Activated naive CD4-positive, alpha-beta T cell treated with anti-CD3 and anti-CD28 coated beads, Interleukin-2, amount 10 ng/mL, durations not matched to agents 7 days and 5 days (primary cell): ENCODE data around the gene LTB4R.
"Not testable (repeated sequence)": the region's sequence is repeated elsewhere in the genome, so short reads cannot be mapped to it uniquely, and the experiment has no call there.

Source experiments
- CTCF ChIA-PET: fragments of 350-600 bp; sonication (Branson Sonifier 250); formaldehyde crosslinking; loops from one replicate; lab custom pipeline; 2021; ENCODE audit warnings: antibody characterized with exemption; lab: Charles Lee
- DNase-seq: peaks from one replicate; pipeline ENCODE4 v3.0.0-alpha.2; 2020
- H3K27ac Mint-ChIP-seq: one replicate; pipeline ENCODE4 v1.8.0; 2021; ENCODE audit warnings: mild to moderate bottlenecking, moderate library complexity, mixed read lengths
- H3K27me3 Mint-ChIP-seq: one replicate; pipeline ENCODE4 v1.8.0; 2021; ENCODE audit warnings: mild to moderate bottlenecking, mixed read lengths
- H3K36me3 Mint-ChIP-seq: one replicate; pipeline ENCODE4 v1.8.0; 2021; ENCODE audit warnings: mixed read lengths
- H3K4me1 Mint-ChIP-seq: one replicate; pipeline ENCODE4 v1.8.0; 2021; ENCODE audit warnings: mixed read lengths
- H3K4me3 Mint-ChIP-seq: one replicate; pipeline ENCODE4 v1.8.0; 2021; ENCODE audit warnings: mild to moderate bottlenecking, moderate library complexity, mixed read lengths
- H3K9me3 Mint-ChIP-seq: one replicate; pipeline ENCODE4 v1.8.0; 2021; ENCODE audit warnings: mixed read lengths

Gene LTB4R

DNA sequence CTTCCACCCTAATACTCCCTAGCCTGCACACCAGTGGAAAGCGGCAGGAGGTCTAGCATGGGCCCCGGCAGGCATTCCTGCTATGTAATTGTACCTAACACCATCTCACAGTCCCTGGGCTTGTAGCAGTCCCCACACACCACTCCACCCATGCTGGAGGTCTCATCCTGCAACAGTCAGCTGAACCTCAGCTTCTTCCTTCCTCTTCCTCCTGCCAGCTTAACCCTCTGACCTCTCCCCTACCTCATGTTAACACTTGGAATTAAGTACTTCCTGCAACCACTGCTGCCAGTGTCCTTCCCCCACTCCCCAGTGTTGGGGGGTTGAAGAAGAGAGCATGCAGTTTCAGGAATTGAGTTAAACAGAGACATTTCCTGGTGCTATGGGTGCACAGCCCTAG, 16.0 kb downstream of the LTB4R start:
- Mint-ChIP-seq H3K4me1 (peaks cover 38% of the 10 kb centered on the region), H3K27me3 (peaks cover 80% of the 10 kb centered on the region), H3K4me3 (no peak overlapping the region), H3K27ac (no peak overlapping the region), H3K36me3 (no peaks in the 10 kb centered on the region), H3K9me3 (no peaks in the 10 kb centered on the region)
- no peak for DNase-seq
- CTCF ChIA-PET: interaction anchor here (0.7 to 18.8 kb wide), 6 partner anchors 9 to 112 kb away, joined by 3 to 557 read pairs (median 3); partner anchors contain the start of genes CBLN3, CIDEB, KHNYN and LTB4R

DNA sequence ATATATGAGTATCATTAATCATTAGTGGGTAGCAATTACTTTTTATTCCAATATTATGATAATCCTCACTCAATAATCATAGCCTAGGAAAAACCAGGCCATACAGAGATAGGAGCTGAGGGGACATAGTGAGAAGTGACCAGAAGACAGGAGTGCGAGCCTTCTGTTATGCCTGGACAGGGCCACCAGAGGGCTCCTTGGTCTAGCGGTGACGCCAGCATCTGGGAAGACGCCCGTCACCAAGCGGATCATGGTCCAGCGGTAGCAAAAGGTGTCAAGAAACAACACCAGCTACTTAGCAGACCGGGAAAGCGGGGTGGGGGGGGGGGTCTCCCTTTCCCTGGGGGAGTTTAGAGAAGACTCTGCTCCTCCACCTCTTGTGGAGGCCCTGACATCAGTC, 16.6 kb downstream of the LTB4R start:
- not testable (repeated sequence) for H3K4me3 Mint-ChIP-seq

DNA sequence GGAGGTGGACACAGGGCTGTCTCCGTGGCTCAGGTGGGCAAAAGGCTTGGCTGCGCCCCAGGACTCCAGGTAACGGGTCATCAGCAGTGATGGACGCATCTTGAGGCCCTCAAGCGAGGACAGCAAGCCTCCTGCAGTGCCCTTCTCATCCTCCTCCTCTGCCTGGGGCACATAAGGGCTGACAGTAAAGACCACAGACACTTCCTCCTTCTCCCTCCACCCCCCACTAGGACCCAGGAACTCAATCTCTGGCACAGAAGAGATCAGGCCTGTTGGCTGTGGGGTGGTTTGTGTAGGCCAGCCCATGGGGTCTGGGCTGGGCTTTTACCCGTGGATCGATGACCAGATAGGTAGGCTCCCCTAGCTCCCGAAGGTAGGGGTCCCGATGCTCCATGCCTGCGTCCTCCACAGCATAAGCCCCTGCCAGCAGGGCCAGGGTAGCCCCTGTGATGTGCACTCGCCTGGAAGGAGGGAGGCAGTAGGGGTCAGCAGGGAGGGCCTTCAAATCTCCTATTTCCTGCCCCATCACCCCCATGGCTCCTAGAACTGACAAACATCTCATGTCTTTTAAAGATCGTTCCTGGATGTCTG, 17.9 kb downstream of the LTB4R start:
- peaks cover under 1% of the 10 kb centered on the region for H3K36me3 Mint-ChIP-seq
- H3K4me3 Mint-ChIP-seq: no peak overlapping the region
- CTCF ChIA-PET: interaction anchor here (1.0 to 18.8 kb wide), 5 partner anchors 10 to 112 kb away, joined by 3 to 557 read pairs (median 4); partner anchors contain the start of genes CBLN3, CIDEB, KHNYN and LTB4R

More for the DNA sequence above, 16.6 kb downstream of the LTB4R start:
- Mint-ChIP-seq H3K4me1 (peaks cover 43% of the 10 kb centered on the region), H3K27me3 (peaks cover 80% of the 10 kb centered on the region)
- H3K9me3 Mint-ChIP-seq, H3K27ac Mint-ChIP-seq, H3K36me3 Mint-ChIP-seq: not testable (repeated sequence)
- DNase-seq: peak; percentile 48
- CTCF ChIA-PET: interaction anchor here (1.1 to 18.8 kb wide), 3 partner anchors 8 to 102 kb away, joined by 3 to 557 read pairs (median 129); partner anchors contain the start of genes CBLN3, CIDEB, KHNYN and LTB4R

DNA sequence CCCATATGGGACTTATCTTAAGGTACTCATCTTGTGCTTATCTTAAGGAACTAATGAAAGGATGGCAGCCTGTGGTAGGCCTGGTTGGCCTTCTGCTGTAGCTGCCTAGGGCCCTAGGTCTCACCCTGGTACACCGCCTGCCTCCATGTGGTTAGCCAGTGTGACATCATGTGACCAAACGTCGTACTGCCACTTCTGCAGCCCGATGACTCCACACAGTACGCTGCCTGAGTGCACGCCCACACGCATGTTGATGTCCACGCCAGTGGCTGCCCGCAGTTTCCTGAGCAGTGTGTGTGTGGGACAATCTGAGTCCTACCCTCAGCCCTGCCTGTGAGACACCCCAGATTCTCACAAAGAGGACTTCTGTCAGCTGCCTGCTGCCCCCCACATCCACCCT, 18.4 kb downstream of the LTB4R start:
- Mint-ChIP-seq H3K4me1 (peaks cover 59% of the 10 kb centered on the region), H3K27me3 (peaks cover 81% of the 10 kb centered on the region), H3K27ac (no peak overlapping the region), H3K4me3 (no peak overlapping the region), H3K9me3 (no peaks in the 10 kb centered on the region), H3K36me3 (peaks cover 1% of the 10 kb centered on the region)
- DNase-seq: peak; percentile 52
- CTCF ChIA-PET: interaction anchor here (1.1 to 18.8 kb wide), 4 partner anchors 9 to 112 kb away, joined by 3 to 557 read pairs (median 66); partner anchors contain the start of genes CBLN3, CIDEB, KHNYN and LTB4R

More for the DNA sequence above, 17.9 kb downstream of the LTB4R start:
- Mint-ChIP-seq H3K4me1 (peaks cover 55% of the 10 kb centered on the region), H3K9me3 (no peaks in the 10 kb centered on the region), H3K27me3 (peaks cover 81% of the 10 kb centered on the region), H3K27ac (no peak overlapping the region)
- DNase-seq: no peak

DNA sequence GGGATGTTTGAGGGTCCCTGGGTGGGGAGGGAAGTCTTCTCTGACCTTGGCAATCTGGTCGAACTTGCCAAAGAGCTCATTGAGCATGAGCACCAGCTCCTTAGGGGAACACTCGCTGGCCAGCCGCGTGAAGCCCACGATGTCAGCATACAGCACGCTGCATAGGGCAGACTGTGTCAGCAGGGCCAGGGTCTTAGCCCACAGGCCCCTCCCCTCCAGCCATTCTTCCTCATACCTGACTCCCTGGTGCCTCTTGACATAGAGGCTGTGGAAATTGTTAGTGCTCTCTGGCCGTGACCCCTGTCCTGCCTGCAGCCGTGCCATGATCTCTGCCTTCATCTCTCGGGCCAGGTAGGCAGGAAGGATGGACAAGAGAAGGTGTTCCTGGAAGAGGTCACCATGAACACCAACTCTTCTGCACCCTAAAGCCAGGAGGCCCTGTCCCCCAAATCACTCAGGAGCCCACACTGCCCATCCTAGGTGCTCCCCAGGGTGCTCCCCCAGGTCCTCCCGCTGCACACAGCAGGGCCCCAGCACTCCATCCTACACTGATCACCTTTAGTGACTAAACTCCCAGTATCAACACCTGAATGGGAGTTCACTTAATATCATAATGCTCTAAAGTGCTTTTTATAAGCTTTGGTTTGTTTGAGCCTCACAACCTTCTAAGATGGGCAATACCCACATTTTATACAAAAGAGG, 19.8 kb downstream of the LTB4R start:
- H3K4me3 Mint-ChIP-seq: no peak overlapping the region
- H3K27ac Mint-ChIP-seq: no peak overlapping the region
- H3K27me3 Mint-ChIP-seq: peaks cover 81% of the 10 kb centered on the region

DNA sequence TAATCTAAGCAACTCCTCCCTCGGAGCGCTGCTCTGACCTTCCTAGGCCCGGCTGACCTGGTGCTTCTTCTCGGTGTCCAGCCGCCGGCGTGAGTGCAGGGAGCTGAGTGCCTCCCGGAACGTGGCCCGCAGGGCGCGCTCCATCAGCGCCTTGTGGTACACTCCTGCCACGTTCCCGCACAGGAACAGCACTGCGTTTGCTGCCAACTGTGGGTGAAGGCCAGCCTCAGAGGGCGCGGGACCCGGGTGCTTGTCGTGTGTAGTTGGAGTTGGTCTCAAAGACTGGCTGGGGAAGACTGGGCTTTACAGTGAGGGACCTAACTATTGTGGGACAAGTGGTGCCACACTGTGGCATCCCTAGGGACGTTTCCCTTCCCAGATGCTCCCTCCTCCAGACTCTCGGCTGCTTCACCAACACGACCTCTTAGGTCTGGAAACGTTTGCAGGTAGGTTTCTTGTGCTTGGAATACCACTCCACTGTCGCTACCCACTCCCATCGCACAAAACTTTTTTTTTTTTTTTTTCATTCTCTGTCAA, 20.5 kb downstream of the LTB4R start:
- Mint-ChIP-seq H3K4me1 (peaks cover 68% of the 10 kb centered on the region), H3K36me3 (peaks cover 19% of the 10 kb centered on the region), H3K9me3 (no peaks in the 10 kb centered on the region), H3K4me3 (peak overlapping the region; percentile 66), H3K27me3 (peaks cover 82% of the 10 kb centered on the region), H3K27ac (peak overlapping the region; percentile 46)
- DNase-seq: no peak
- CTCF ChIA-PET: interaction anchor here (0.7 to 18.8 kb wide), 16 partner anchors 8 to 277 kb away, joined by 3 to 557 read pairs (median 8); partner anchors contain the start of genes CBLN3, CIDEB, KHNYN and LTB4R

More for the DNA sequence above, 19.8 kb downstream of the LTB4R start:
- Mint-ChIP-seq H3K4me1 (peaks cover 67% of the 10 kb centered on the region), H3K9me3 (no peaks in the 10 kb centered on the region), H3K36me3 (peaks cover 12% of the 10 kb centered on the region)
- DNase-seq: no peak
- CTCF ChIA-PET: interaction anchor here (1.0 to 18.8 kb wide), 6 partner anchors 20 to 109 kb away, joined by 3 to 557 read pairs (median 12); partner anchors contain the start of genes CBLN3, CIDEB, KHNYN and LTB4R

DNA sequence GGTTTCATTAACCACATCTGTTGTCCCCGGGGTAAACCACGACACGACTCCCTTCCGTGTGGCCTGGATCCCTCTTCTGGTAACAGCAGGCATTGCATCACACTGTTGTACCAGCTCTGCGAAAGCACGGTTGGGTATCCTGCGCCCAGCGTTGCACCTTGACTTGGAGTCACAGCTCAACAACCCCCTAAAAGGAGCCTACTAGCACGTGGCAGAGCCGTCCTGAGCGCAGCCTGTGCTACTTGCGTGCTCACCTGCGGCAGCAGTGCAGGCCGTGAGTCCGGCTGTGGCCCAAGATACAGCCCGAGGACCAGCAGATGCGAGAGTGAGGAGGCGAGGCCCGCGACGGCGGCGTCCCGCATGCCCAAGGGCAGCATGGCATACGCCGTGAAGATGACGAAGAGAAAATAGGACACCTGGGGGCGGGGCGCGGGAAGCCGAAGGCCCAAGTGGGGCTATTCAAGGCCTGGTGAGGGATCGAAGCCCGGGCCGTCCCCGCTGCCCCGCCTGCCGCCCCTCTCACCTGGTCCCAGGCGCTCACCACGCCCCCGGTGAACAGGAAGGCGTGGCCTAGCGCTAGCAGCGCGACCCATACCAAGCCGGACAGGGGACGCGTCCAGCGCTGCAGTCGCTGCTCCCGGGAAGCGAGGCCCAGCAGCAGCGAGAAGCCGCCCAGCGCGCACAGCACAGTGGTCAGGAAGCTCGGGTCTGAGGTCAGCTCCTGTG, 21.1 kb downstream of the LTB4R start:
- H3K4me1 Mint-ChIP-seq: peaks cover 63% of the 10 kb centered on the region
- DNase-seq: peak; percentile 92
- no peaks in the 10 kb centered on the region for H3K9me3 Mint-ChIP-seq
- CTCF ChIA-PET: interaction anchor here (0.7 to 18.8 kb wide), 23 partner anchors 8 to 278 kb away, joined by 3 to 557 read pairs (median 6); partner anchors contain the start of genes CBLN3, CIDEB, DHRS1 and KHNYN
- peak overlapping the region; percentile 46 for H3K27ac Mint-ChIP-seq
- H3K4me3 Mint-ChIP-seq: peak overlapping the region; percentile 66
- H3K36me3 Mint-ChIP-seq: peaks cover 25% of the 10 kb centered on the region
- peaks cover 79% of the 10 kb centered on the region for H3K27me3 Mint-ChIP-seq

DNA sequence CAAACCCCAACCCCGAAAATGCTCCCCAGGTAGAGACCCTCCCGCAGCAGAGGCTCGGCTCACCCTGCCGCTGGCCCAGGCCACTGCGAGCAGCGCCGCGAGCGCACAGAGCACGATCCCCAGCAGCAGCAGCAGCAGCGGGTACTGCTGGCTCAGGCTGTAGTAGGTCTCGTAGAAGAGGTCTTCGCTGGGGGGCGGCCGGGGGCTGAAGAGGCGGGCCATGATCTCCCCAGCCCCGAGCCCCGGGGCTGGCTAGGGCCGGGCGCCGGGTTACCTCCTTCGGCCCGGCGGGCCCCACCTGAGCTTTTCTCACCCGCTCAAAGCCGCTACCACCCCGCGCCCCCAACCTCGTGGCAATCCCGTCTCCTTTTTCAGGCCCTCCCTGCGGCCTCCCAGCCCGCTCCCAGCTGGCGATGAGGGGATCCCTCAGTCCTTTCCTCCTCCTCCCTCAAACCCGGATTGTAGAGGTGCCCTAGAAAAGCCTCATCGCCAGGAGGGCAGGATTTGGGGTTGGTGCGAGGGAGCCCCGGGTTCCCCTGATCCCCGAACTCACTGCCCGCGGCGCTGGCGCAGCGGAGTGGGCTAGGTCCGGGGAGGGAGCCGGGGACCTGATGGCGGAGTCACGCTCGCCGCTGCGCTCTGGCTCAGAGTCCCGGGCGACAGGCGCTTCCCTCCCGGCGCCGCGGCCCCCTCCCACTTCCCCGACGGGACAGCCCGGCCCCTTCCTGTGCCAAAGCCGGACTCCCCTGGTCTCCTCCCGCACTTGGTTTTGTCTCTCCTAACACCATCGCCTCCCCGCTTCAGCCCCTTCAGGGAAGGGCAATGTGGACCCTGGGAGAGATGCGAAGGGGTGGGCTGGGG, 23.4 kb downstream of the LTB4R start, which contains the start of gene ADCY4:
Gene ADCY4, minus strand, starts transcription at position 641 of the 861 bp plus-strand sequence. Its CDS starts 419 bp downstream, at position 222.
- Mint-ChIP-seq H3K36me3 (peaks cover 41% of the 10 kb centered on the region), H3K27me3 (peaks cover 70% of the 10 kb centered on the region), H3K4me1 (peaks cover 67% of the 10 kb centered on the region), H3K27ac (no peak within 1 kb of the TSS), H3K4me3 (peak within 1 kb of the TSS; percentile 29), H3K9me3 (no peaks in the 10 kb centered on the region)
- DNase-seq: peak; percentile 43
- CTCF ChIA-PET: interaction anchor here (1.2 to 18.8 kb wide), 7 partner anchors 10 to 106 kb away, joined by 3 to 557 read pairs (median 10); partner anchors contain the start of genes CBLN3, CIDEB, KHNYN and LTB4R

DNA sequence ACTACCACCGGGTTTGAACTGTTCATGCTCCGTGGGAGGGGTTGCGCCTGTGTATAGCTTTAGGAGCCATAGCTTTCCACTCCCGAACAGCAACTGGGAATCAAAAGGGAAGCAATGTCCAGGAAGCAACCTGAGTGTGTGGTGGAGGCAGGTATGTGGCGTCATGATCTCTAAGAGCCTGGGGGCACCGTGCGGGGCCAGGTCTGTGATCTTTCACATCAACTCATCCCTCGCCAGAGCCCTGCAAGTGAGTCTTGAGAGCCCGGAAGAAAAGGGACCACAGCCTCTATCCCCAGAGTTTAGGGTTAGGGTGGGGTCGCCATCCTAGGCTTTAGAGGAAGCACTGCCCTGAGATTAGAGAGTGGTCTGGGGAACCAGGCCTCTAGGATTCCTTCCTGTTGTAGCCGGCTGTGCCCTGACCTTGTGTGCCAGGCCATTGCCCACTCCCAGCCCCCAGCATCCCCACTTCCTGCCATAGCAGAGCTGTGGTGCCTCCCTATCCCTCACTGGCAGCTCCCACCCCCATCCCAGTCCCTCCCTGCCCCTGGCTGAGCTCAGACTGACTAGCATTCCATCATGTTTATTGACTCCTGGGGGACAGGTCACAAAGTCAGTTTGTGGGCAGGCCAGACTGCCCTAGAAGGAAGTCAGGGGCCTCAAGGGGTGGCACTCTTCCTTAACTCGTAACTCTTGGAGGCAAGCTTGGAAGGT, 24.3 kb downstream of the LTB4R start:
- H3K27ac Mint-ChIP-seq: no peak overlapping the region
- no peaks in the 10 kb centered on the region for H3K9me3 Mint-ChIP-seq
- peaks cover 71% of the 10 kb centered on the region for H3K4me1 Mint-ChIP-seq
- H3K4me3 Mint-ChIP-seq: peak overlapping the region; percentile 29
- no peak for DNase-seq
- peaks cover 66% of the 10 kb centered on the region for H3K27me3 Mint-ChIP-seq
- peaks cover 42% of the 10 kb centered on the region for H3K36me3 Mint-ChIP-seq
- CTCF ChIA-PET: interaction anchor here (0.9 to 18.8 kb wide), 4 partner anchors 8 to 94 kb away, joined by 3 to 557 read pairs (median 66); partner anchors contain the start of genes CBLN3, CIDEB, KHNYN and LTB4R

DNA sequence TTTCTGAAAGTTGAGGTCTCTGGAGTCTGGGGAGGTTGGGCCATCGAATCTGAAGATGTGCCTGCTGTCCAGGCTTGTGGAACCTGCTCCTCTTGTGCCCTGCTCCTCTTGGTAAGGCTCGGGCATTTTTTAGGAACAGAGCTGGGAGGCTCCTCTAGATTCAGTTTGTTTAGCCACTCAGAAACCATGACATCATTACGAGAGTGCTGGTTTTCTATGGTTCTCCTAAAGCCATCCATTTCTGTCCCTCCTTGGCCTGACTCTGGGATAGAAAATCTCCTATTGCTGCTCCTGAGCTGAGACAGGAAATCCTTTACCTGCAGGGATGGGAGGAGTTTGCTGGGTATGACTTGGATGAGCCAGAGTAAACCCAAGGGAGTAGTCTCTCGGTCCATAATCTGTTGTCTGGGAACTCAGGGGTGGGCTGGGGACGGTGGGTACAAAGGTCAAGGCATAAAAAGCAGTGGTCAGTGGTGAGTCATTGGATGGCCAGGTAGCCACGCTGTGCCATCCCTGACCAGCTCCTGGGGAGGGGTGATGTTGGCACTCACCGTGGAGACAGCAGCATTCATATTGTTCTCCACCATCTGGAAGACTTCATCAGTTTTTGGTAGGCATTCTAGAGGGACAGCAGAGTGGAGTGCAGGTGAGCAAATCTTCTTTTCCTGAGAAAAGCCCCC, 26.0 kb downstream of the LTB4R start:
- no peak for DNase-seq
- Mint-ChIP-seq H3K9me3 (no peaks in the 10 kb centered on the region), H3K36me3 (peaks cover 42% of the 10 kb centered on the region), H3K27me3 (peaks cover 62% of the 10 kb centered on the region), H3K4me1 (peaks cover 59% of the 10 kb centered on the region), H3K27ac (no peak overlapping the region), H3K4me3 (peak overlapping the region; percentile 94)
- CTCF ChIA-PET: interaction anchor here (1.1 to 18.8 kb wide), 3 partner anchors 15 to 92 kb away, joined by 3 to 557 read pairs (median 3); partner anchors contain the start of genes CBLN3, CIDEB and KHNYN

DNA sequence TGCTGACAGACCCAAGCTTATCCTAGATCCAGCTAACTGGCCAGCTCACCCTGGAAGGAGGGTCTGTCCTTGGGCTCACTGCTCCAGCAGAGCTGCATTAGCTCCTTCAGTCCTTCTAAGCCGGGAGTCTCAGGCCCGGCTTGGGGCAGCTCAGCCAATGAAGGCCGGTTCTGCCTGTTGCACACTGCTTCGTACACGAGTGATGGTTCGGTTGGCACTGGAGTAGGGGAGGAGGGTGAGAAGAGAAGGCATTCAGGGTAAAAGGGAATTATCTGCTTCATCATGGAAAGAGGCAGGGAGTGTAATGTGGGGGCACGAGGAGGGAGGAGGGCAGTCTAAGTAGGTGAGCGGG, 26.5 kb downstream of the LTB4R start:
- no peak for DNase-seq
- Mint-ChIP-seq H3K36me3 (peaks cover 42% of the 10 kb centered on the region), H3K4me3 (peak overlapping the region; percentile 94), H3K4me1 (peaks cover 56% of the 10 kb centered on the region), H3K9me3 (no peaks in the 10 kb centered on the region), H3K27ac (no peak overlapping the region), H3K27me3 (peaks cover 57% of the 10 kb centered on the region)
- CTCF ChIA-PET: interaction anchor here (1.1 to 18.8 kb wide), 3 partner anchors 14 to 92 kb away, joined by 3 to 557 read pairs (median 3); partner anchors contain the start of genes CBLN3, CIDEB and KHNYN
